HG02884 (cell line): ENCODE data around the gene OR2V2.
"Not testable (repeated sequence)": the region's sequence is repeated elsewhere in the genome, so short reads cannot be mapped to it uniquely, and the experiment has no call there.

Experiments used
- ATAC-seq: cut with Tn5 transposase; IDR thresholded peaks from one replicate; pipeline ENCODE4 v1.9.1; 2021; ENCODE audit warnings: mild to moderate bottlenecking, moderate library complexity; ENCODE audit not compliant: unreplicated experiment

The OR2V2 gene

DNA sequence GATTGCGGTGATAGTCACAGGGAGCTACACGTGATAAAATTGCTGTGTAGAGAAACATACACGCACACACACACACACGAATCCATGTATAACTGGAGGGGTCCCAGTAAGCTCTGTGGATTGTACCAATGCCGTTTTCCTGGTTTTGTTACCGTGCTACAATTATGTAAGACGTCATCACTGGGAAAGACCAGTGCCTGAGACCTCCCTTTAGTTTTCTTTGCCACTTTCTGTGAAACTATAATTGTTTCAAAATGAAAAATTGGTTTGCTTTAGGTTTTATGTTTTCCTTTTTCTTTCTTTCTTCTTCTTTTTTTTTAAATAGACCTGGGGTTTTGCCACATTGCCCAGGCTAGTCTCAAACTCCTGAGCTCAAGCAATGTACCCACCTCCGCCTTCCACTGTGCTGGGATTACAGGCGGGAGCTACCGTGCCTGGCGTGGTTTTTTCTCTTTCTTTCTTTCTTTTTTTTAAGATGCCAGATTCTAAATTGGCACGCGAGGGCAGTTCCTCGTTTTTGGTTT is 21.3 kb downstream of the OR2V2 start:
- no peak for ATAC-seq

DNA sequence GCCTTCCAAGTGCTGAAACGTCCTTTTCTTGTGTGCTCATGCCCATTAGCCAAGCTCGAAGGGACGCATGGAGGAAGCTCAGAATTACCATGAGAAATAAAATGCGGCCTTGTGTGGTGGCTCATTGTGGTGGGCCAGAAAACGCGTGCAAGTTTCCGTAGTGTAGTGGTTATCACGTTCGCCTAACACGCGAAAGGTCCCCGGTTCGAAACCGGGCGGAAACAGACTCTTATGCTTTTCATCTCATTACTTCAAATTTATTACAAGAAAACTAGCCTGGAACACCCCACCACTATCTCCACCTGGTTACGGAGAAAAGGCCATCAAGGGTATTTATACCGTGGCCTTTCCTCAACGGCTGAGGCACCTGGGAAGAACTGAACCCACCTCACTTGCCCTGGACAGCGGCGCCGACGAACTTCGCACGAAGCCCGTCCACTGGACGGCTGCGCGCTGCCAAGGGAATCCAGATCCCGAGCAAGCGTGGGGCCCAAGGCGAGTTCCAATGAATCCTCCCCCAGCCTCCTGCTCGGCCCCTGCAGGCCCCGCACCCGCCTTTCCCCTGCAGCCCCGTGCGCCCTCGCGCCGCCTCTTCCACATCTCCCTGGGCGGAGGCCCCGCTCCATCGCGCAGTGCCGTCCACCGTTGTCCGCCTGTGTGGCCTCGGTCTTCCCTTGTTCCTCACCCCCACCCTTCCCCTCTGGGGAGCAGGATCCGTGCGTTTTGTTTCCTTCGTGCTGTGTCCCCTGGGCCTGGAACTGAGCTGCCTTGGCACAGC is 22.3 kb downstream of the OR2V2 start:
- ATAC-seq, result not testable (repeated sequence)

DNA sequence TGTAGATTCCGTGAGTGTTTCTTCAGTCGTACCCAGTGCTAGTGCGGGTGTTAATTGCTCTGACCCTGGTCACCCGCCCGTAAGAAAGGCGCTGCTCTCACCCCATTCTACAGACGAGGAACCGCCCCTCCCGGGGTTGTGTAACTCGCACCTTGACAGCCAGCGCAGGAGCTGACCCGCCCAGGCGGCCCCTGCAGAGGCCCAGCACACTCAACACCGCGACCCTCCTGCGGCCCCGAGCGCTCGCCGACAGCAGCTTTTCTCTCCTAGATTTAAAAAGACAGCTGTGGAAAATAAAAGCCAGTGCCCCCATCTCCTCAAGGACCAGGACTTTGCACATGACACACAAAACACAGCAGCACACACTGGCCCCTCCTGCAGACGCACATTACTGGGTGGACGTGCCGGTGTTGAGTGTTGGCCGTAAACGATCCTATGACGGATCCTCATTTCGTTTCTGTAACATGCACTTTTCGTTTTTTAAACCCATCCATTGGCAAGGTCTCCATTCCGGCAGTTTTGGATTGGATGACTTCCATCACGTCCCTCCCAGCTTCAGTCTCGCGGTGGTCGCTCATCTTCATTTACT is 22.9 kb downstream of the OR2V2 start:
- ATAC-seq, result no peak

DNA sequence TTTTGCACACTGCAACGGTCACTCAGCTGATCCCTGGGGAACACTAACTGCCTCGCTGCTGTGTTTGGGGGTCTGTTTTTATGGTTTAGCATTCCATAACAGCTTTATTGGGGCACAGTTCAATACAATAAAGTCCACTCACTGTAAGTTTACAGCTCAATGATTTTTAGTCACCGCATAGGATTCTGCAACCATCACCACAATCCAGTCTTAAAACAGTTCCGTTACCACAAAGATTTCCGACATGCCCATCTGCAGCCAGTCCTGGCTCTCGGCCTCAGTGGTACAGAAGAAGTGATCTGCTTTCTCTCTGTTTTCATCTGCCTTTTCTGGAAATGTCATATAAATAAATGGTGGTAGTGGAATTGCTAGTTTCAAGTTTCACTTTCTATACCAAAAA is 23.6 kb downstream of the OR2V2 start:
- no peak for ATAC-seq

DNA sequence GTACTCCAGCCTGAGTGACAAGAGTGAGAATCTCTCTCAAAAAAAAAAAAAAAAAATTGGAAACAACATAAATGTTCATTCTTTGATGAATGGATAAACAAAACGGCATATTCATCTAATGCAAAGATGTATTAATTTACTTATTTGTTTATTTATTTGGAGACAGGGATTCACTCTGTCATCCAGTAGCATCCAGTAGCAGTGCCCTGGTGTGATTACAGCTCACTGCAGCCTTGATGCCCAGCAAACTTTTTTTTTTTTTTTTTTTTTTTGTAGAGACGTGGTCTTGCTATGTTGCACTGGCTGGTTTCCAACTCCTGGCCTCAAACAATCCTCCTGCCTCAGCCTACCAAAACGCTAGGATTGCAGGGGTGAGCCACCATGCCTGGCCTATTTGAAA is 24.4 kb downstream of the OR2V2 start:
- ATAC-seq, result no peak

DNA sequence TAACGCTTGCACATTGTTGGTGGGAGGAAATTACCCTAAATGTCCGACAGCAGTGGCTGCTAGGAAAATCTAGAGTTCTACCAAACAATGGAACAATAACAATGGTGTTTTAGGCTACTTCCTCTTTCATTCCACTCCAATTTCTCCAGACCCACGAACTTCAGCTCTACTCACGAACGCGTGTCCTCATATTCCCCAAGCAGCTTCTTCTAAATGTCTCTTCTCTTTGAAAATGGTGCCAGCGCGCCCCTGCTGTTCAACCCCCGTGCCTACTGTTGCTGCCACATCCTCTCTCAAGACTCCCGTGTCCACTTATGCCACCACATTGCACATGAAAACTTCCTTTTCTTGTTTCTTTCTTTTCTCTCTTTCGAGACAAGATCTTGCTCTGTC is 25.6 kb downstream of the OR2V2 start:
- no peak for ATAC-seq

DNA sequence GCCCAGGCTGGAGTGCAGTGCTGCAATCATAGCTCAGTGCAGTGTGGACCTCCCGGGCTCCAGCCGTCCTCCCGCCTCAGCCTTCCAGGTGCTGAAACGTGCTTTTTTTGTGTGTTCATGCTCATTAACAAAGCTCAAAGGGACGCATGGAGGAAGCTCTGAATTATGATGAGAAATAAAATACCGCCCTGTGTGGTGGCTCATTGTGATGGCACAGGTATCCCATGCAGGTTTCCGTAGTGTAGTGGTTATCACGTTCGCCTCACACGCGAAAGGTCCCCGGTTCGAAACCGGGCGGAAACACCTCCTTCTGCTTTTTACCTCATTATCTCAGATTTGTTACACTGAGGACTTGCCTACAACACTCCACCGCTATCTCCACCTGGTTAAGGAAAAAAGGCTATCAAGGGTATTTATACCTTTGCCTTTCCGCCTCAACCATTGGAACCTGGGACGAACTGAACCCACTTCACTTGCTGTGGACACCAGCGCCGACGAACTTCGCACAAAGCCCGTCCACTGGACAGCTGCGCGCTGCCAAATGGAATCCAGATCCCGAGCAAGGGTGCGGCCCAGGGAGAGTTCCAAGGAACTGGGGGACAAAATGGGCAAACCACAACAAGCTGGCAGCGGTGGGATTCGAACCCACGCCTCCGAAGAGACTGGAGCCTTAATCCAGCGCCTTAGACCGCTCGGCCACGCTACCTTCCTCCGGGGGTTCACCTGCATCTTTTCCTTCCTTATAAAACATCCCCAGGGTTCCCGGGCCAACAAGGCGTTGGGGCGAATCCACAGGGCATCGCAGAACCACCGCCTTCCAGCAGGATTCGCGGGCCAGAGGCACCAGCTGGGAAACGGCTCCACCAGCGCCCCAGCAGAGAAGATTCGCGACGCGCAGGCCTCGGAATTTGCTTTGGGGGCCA is 26.3 kb downstream of the OR2V2 start:
- ATAC-seq, result peak; percentile 44

DNA sequence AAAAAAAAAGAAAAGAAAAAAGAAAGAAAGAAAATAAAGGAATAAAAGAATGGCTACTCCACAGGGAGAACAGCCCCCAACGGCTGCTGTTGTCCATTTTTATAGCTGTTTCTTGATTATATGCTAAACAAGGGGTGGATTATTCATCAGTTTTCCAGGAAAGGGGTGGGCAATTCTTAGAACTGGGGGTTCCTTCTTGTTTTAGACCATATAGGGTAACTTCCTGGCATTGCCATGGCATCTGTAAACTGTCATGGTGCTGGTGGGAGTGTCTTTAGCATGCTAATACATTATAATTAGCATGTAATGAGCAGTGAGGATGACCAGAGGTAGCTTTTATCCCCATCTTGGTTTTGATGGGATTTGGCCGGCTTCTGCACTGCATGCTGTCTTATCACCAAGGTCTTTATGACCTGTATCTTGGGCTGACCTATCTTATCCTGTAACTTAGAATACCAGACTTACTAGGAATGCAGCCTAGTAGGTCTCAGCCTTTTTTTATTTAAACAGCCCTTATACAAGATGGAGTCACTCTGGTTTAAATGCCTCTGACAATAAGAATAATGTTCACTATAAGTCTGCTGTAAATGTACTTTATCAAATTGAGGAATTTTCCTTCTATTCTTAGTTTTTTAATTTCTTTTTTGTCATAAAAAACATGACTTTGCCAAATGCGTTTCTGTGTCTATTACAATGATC is 29.0 kb downstream of the OR2V2 start:
- ATAC-seq, result no peak

DNA sequence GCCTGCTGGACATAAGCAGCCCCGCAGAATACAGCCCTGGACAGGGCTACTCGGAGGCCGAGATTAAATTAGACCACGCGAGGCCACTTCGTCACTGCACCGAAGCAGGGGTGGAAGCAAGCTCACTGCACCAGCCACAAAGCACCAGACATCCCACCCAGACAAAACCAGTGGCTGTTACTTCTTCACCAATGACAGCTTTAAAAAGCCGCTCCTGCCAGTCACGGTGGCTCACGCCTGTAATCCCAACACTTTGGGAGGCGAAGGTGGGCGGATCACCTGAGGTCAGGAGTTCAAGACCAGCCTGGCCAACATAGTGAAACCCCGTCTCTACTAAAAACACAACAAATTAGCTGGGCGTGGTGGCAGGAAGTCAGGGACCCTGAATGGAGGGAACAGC is 30.2 kb downstream of the OR2V2 start:
- not testable (repeated sequence) for ATAC-seq

DNA sequence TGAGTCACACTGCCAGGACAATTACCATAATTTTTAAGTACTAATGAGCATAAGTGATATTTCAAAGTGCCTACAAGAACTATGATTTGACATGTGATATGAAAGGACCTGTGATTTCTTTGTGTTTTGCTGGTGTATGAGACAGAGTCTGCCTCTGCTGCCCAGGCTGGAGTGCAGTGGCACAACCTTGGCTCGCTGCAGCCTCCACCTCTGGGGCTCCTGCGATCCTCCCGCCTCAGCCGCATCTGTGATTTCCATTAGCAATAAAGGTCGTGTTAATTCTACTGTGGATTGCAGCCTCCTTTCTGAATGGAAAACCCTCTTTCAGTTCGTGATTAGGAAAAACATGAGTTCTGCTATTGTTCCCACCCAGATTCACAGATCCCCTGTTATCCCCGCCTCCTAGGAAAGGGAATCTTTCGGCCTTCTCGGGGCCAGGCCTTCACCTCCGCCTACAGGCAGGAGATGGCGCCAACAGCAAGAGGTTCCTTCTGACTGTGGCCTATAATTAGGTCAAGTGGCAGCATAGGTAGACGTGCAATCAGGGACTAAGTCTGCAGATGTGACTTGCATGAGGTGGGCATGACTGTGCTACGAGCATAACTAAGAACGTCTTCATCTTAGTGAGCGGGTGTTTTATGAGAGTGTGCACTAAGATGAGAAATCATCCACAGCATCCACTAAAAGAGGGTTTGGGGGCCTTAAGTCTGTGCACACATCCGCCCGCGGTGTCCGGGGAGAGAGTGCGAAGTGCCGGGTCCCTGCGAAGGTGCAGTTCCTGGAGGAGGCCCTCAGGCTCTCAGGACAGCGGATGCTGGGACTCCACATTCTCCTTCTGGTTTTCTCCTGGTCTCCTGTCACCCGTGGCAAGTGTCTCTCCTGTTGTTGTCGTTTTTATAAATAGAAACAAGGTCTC is 34.5 kb downstream of the OR2V2 start:
- peak; percentile 74 for ATAC-seq

DNA sequence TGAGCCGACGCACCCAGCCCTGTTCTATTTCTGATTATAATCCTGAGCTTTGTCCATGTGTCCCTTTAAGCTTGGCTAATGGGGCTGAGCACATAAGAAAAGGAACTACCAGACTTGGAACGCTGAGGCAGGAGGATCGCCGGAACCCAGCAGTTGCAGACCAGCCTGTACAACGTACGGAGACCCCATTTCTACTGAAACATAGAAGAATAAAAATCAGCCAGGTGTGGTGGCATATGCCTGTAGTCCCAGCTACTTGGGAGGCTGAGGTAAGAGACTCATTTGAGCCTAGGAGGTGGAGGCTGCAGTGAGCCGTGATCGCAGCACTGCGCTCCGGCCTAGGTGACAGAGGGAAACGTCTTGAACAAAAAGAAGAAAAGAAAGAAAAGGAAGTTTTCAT is 35.3 kb downstream of the OR2V2 start:
- ATAC-seq, result no peak

DNA sequence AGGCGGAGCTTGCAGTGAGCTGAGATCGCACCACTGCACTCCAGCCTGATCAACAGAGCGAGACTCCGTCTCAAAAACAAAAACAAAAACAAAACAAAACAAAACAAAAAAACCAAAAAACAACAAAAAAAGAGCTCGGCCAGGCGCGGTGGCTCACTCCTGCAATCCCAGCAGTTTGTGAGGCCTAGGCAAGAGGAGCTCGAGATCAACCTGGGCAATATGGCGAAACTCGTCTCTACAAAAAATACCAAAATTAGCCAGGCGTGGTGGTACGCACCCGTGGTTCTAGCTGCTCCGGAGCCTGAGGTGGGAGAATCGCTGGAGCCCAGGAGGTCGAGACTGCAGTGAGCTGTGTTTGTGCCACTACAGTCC is 37.4 kb downstream of the OR2V2 start:
- ATAC-seq, result no peak

DNA sequence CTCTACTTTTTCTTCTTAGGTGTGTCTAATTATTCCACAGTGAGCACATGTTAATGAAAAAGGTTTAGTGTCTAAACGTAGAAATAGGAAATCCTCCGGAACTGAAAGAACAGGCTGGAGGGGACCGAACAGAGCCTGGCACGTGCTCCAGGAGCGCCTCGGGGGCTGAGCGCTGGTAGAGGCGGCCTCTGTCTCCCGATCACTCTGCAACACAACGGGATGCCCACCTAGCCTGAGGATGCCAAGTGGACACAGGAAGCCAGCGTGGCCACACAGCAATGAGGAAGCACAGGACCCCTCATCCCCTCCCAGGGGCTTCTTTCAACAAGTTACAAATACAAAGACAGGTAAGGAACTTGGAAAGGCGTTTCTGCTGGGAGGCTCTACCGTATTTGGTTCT is 38.2 kb downstream of the OR2V2 start:
- no peak for ATAC-seq

DNA sequence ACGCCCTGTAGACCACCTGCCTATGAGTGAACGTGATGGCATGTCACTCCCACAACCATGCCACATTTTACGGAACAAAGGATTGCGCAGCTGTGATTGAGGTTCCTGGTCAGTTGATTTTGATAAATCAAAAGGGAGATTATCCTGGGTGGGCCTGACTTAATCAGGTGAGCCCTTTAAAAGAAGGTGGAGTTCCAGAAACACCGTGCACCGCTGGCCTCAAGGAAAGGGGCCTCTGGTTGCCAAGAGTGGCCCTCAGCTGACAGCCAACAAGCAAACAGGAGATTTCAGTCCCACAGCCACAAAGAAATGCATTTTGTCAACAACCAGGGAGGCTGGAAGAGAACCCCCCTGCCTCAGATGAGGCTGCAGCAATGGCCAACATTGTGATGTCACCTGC is 38.6 kb downstream of the OR2V2 start:
- ATAC-seq, result no peak

DNA sequence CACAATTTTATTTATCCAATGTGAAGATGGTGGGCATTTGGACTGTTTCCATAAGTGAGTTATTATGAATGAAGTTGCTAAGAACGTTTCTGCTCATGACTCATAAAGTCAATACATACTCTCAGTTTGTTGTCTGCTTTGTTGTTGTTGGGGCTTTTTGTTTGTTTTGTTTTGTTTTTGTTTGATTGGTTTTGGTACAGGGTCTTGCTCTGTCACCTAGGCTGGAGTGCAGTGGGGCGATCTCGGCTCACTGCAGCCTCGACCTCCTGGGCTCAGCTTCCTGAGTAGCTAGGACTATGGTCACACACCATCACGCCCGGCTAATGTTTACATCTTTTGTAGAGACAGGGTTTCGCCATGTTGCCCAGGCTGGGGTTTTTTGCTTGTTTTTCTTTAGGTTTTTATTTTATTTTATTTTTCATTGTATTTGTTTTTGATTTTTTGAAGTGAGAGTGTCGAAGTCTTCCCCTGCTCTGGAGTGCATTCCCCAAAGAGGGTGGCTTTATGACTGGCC is 39.7 kb downstream of the OR2V2 start:
- ATAC-seq, result no peak

DNA sequence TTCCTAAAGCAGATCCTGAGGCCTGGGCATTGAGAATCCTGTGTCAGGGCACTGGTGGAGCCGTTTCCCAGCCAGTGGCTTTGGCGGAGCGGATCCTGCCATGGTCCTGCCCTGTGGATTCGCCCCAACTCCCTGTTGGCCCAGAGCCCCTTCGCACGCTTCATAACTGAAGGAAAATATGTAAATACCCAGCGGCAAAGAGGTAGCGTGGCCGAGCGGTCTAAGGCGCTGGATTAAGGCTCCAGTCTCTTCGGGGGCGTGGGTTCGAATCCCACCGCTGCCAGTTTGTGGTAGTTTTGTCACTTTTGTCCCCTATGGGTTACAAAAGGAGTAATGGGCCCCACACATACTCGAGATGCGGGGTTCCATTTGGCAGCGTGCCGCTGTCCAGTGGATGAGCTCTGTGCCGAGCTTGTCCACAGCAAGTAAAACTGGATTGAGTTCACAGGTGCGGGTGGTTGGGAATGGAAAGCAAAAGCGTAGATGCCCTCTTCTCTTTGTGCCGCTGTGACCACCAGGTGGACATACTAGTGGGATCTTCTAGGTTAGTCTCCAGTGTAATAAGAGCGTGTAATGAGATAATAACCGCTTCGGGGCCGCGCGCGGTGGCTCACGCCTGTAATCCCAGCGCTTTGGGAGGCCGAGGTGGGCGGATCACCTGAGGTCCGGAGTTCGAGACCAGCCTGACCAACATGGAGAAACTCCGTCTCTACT is 40.3 kb downstream of the OR2V2 start:
- ATAC-seq, result no peak

DNA sequence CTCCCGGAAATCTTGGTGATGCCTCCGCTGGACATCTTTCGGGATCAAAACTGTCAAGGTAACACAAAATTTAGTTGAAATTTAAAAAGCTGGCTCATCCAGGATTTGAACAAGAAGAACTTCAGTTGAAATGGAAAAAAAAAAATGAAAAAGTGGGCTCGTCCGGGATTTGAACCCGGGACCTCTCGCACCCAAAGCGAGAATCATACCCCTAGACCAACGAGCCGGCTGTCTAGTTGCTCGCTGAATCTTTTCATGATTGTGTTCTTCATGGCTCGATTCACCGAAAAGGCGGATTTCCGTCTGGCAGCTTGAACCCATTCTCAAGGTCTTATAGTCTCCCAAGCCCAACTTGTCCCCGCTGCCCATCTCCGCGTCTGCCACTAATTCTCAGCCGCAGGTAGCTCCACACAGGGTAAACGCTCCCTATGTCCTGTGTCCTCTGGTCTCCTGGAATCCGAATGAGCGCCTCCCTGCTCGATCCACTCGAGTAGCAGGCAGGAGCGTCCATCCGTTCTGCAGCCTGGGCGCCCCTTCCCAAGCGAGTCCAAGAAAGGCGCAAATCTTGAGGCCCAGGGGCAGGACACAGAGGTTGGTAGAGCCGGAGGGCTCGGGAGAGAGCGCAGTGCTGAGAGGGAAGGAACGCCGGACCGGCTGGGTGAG is 41.4 kb downstream of the OR2V2 start:
- no peak for ATAC-seq

DNA sequence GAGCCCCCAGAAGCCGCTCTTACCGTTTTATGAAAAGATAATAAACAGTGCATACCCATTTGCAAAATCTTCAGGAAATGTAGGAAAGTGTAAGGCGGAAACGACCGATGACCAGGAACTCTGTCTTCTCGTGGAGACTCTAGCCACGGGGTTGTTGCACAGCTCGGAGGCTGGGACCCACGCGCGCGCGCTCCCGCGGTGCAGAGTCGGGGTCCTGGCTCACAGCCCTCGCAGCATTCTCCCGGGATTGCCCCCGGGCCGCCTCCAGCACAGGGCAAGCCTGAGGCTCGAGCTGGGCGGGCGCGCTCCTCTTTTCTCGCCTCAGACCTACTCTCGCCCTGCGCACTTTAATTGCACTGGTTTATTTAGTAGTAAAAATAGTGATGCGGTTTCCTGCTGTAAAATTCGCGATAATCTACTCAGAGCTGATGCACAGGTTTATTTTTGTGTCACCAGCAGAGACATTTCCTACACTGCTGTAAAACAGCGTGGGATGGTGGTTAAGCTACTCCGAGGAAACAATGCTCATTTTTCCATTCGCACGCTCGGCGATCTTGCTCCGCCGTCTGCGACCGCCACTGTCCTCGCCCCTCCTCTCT is 42.1 kb downstream of the OR2V2 start:
- no peak for ATAC-seq
